ENCODE results near the gene ZNF385A.
A peak's percentile ranks its signal among the peaks of the same experiment; 100 is the strongest.

The ZNF385A gene

DNA sequence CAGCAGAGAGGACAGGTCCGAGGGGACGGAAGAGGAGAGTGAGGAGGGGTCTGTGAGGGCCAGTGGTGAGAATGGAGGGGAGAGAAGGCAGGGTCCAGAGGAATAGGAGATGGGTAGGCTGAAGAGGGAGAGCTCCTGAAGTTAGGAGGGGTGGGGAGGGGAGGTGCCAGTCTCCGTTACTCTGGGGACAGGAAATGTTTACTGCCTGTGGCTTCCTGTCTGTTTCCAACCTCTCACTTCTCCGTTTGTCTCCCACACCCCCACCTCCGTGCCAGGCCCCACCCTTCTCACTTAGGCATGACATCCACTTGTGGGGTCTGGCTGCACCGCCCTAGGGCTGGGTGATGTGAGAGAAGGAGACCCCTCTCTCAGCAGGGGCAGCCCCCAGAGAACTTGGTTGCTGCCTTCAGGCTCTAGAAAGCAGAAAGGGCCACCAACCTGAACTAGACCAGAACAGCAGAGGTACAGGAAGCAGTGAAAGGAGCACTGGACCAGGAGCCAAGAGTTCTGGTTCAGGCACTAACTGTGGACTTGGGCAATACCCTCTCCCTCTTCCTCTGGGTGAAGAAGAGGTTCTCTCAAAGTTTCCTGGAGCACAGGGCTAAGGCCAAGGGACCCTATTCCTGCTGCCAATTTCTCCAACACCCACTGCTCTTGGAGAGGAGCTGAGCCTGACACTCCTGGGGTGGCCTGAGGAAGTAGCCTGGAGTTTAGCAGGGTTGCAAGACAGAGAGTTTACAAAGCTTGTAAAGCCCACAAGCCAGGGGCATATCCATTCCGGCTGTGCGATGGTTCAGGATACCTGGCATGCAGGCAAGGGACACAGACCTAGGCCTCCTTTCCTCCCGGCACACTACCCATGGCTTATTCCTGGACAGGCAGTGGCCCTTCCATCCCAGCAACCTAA is 29.0 kb upstream of the ZNF385A start:
- no peak for DNase-seq

DNA sequence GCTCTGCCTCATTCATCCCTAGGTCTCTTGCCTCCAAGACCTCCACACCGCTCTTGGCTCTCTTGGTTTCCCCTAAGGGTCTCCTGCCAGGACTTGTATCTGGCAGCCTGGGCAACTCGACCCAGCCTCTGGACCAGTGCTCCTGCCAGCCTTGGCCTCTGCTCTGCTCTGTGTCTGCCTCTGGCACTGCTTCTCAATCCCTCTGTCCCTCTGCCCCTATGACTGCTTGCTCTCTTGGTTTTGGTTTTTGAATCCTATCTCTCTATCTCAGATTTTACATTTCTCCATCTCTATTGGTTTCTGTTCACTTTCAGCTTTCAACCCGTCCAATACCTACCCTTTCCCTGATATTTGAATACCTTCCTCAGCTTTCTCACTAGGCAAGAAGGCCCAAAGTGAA is 28.3 kb upstream of the ZNF385A start:
- DNase-seq: no peak

DNA sequence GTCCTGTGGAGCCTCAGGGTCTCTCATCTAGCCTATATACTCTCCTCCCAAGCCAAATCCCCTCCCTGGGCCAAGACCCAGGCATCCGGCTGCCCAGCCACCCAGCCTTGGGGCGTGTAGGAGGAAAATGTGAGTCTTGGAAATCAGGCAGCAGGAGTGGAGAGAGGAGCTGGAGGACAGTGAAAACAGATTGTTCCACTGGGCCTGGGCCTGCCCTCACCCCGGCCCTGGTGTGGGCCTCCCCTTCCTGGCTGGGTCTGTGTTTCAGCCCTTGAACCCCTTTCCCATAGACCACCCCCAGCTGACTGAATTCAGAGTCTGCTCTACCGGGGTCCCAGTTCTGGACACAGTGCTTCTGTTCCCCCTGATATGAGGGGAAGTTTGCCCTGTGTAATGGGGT is 27.8 kb upstream of the ZNF385A start:
- no peak for DNase-seq

DNA sequence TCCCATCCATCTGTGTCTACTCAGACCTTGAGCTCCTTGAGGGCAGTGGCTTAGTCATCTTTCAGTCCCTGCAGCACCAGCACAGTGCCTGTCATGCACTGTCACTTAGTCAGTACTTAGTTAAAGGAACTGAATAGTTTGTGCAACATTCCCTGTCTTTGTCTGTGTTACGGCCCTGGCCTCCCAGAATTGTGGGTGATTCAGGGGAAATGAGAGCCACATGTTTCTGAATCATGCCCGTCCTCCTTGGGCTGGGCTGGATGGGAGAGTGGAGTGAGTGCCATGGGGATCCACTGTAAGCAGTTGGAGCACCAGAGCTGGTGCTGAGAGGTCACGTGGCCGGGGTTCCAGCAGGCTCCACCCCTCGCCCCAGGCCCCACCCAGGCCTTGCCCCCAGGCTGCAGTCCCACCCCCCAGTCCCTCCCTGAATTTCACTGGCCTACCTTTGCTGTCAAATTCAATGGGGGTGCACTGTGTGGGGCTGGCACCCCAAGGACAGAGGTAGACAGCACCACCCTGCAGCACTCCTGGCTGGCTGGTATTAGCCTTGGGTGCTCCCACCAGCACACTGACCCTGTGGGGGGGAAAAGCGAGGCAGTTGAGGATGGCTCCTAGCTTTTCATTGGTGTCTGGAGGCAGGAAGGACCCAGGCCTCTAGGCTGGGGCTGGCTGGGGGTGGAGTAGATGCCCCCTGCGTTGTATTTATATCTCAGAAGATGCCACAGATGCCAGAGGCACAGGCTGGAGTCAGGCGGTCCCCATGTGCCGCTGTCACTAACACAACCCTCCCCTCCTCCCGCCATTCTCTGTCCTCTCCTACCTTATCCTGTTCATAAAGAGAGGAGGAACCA is 27.1 kb upstream of the ZNF385A start:
- no peak for DNase-seq

- DNase-seq: no peak
These were observed 24.7 kb upstream of the ZNF385A start for GRCh38 chr12:54409267-54409666.

DNA sequence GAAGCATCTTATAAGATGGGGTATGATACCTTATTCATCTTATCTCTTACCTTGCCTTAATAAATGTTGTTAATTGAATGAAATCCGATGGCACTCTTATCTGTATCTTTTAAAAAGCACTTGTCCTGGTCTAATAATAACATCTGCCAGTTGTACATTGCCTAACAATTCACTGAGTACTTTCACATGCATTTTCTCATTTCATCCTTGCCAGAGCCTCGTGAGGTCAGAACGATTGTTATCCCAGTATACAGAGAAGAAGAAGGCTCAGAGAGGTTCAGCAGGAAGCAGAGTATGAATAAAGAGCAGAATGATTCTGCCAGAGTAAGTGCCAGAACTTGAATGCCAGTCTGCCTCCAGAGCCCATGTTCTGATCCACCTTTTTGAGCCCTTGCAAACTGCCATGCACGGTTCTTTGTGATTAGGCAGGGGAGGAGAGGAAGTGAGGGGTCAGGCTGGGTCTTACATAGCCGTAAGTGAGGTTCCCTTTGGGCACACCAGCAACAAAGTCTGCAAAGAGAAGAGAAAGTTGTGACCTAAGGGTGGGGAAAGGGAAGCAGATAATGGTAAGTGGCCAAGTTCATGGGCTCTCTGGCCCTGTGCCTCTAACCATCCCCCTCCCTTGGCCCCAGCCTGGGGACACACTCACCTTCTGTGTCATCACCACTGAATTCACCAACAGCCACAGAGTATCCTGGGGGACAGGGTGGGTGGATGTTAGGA is 22.8 kb upstream of the ZNF385A start:
- DNase-seq: no peak

DNA sequence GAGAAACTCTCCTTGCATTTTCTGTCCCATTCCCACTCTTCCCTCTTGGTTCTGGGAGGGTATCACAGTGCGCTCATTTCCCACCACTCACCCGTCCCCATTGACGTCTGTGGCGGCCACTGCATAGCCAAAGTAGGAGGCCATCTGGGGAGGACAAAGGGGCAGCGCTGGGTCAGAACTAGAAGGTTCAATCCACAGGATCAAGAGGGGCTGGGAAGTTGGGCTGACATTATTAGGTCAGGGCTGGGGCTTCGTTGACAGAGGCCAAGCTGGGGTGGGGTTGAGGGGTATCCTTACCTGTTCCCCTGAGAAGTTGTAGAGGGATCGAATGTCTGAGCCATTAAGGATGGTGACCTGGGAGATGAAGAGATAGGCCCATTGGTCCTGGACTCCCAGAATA is 21.0 kb upstream of the ZNF385A start:
- no peak for DNase-seq

DNA sequence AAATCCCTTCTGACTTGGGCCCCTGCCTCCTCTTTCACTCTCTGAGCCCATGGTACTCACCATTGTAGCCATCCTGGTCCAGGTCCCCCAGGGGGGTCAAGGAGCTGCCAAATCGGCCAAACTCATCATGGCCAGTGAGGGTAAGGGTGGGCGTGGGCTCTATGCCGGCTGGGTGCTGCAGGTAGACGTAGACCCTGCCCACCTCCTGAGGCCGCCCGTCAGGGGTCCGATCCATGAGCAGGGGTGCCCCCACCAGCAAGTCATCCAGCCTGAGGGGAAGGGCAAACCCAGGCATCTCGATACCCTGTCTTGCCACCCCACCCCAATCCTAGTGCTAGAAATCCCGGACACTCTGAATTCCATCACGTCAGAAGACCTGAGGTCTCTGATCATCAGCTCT is 20.6 kb upstream of the ZNF385A start:
- no peak for DNase-seq

GRCh38 chr12:54404061-54405004 is 19.8 kb upstream of the ZNF385A start:
- peak; percentile 63 for DNase-seq

- no peak for DNase-seq
These were observed 16.6 kb upstream of the ZNF385A start for GRCh38 chr12:54401119-54401518.

GRCh38 chr12:54398995-54399793 is 14.7 kb upstream of the ZNF385A start:
- DNase-seq: peak; percentile 88

DNA sequence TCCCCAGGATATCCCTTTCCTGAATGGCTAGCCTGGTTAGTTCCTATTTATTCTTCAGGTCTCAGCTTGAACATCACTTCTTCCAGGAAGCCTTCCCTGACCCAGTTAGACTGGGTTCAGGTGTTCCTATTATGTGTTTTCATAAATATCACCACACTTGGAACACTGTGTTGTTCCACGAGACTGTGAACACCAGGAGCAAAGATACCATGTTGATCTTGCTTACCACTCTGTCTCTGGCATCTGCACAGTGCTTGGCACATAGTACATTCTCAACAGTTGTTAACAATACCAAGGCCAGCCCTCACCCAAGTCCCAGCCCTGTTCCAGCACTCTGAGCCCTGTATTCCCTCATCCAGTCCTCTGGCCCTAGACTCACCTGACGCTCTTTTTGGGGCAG is 13.7 kb upstream of the ZNF385A start:
- DNase-seq: no peak

DNA sequence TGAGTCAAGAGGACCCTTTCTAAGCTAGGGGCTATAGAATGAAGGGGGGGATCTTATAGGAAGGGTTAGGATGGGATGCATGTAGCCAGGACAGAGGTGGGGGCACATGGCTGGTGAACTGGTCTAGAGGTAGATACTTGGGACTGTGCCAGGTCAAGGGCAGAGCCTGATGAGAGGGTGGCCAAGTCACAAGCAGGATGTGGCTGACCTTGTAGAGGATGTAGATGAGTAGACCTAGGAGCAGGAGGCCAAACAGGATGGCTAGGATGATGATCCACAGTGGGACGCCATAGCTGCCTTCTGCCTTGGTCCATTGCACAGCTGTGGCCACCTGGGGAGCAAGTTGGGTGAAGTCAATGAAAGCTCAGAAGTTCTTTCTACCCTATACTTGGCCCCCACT is 12.6 kb upstream of the ZNF385A start:
- DNase-seq: no peak

DNA sequence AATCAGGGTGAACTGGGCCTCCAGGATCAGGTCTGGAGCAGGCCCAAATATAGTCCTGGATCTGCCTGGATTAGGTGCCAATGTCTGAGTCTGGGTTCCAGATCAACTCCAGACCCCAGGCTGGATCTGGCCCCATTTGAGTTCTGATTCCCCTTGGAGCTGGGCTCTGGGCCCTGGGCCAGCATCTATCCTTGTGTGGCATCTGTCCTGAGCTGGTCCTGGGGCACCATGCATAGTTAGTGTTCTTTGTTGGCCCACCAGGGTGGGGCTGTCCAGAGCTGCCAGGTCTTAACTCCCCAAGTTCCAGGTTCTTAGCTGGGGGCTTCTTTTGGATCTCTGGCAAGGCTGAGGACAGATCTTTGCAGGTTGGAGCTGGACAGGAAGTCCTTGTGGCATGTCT is 11.0 kb upstream of the ZNF385A start:
- DNase-seq: no peak

DNA sequence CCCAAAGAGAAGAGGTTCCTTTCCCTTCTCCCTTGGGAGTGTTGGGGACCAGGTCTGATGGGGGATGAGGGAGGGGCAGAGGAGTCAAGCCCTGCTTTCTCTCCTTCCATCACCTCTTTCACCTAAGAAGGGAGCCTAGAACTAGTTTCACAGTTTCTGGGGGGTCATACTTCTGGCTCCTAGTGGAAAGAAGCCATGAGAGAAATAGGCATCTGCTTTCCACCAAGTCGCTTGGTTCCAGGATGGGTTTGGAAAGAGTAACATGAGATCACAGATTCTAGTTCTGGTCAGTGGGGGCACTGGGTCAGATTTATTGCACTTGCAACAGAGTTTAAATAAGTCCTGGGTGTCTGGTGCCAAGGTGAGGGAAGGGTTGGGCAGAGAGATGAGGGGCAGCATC is 10.5 kb upstream of the ZNF385A start:
- no peak for DNase-seq

DNA sequence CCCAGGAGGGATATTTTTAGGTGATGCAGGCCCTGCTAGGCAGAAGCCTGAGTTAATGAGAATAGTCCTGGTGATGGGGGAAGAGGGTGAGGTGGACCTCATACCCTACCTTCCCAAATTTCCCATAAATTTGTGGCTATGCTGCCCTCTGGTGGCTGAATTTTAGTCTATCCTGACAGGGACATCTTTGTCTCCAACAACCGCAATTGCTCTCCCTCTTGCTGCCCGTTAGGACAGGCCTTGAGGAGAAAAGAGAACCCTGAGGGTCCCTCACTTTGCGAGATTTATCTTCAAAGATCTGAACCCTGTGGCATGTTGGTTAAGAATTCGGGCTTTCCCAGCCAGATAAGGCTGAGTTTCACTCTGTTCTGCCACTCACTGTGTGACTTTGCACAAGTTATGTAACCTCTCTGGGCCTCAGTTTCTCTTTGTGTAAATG is 9.8 kb upstream of the ZNF385A start:
- DNase-seq: no peak

DNA sequence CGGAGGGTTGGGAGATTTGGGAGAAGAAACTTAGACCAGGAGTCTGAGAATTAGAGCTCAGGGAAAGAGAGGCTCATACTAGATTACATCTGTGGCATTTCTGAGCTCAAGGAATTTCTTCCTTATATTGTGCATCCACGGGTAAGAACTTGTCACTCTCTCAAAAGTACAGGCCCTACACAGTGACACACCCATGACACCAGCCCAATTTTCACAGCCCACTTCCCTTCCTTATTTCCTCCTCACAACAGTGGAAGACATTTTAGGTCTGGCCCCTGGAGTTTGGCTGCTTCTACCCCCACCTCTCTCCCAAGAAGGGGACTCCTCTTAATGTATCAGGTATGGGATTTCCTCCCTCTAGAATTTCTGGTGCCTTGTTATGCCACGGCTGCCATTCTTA is 9.2 kb upstream of the ZNF385A start:
- DNase-seq: no peak

- DNase-seq: no peak
These were observed 8.7 kb upstream of the ZNF385A start for GRCh38 chr12:54393207-54393609.

DNA sequence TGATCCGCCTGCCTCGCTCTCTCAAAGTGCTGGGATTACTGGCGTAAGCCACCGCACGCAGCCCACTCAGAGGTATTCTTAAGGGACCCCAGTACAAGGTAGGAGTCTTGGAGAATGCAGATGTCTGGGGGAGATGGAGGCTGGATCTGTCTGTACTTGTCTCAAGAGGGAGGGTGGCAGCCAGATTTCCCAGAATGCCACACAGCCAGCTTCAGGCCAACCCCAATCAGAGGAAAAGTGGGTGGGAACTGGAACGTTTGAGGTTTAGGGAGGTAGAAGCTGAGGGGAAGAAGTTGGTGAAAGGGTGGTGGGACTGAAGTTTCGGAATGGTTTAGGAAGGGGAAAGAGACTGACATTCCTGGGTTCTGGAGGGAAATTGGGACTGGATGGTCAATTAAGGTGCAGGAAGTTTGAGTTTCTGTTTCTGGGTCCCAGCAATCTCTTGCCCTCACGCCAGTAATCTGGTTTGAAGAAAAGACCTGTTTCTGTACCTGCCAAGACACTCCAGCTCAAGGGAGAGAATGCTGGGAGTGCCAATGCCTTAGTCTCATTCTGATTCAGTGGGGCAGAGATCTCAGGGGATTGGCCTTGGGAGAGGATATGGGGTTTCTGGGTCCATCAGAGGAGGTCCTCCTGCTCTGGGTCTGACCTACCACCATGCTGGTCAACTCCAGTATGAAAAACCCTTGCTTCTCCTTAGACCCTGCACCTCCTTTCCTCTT is 8.1 kb upstream of the ZNF385A start:
- DNase-seq: no peak

Measured in activated CD4-positive, CD25-positive, alpha-beta regulatory T cell treated with anti-CD3 and anti-CD28 coated beads, Interleukin-2, amount 50 U/mL, for 72 hours (primary cell).